HG02610 (cell line): ENCODE results near the gene DRICH1.
"Not testable (repeated sequence)": the region's sequence is repeated elsewhere in the genome, so short reads cannot be mapped to it uniquely, and the experiment has no call there.

Source experiments
- ATAC-seq: cut with Tn5 transposase; IDR thresholded peaks from one replicate; pipeline ENCODE4 v1.9.1; 2021; ENCODE audit warnings: mild to moderate bottlenecking, moderate library complexity; ENCODE audit not compliant: unreplicated experiment

Gene DRICH1

GRCh38 chr22:23651676-23652075 is 19.6 kb upstream of the DRICH1 start:
- ATAC-seq, result no peak

- ATAC-seq, result no peak
These were observed 17.0 kb upstream of the DRICH1 start for GRCh38 chr22:23649071-23649501.

- ATAC-seq, result not testable (repeated sequence)
These were observed 14.4 kb upstream of the DRICH1 start for GRCh38 chr22:23646526-23646925.

GRCh38 chr22:23640206-23640605 is 8.1 kb upstream of the DRICH1 start:
- not testable (repeated sequence) for ATAC-seq

- no peak for ATAC-seq
These were observed 7.5 kb upstream of the DRICH1 start for GRCh38 chr22:23639661-23640060.

- no peak for ATAC-seq
These were observed 6.5 kb upstream of the DRICH1 start for GRCh38 chr22:23638611-23639010.

- ATAC-seq, result not testable (repeated sequence)
These were observed 3.2 kb upstream of the DRICH1 start for GRCh38 chr22:23635291-23635690.

- not testable (repeated sequence) for ATAC-seq
These were observed 3.9 kb downstream of the DRICH1 start for GRCh38 chr22:23628056-23628743.

GRCh38 chr22:23627401-23628055 is 4.6 kb downstream of the DRICH1 start:
- ATAC-seq, result not testable (repeated sequence)

GRCh38 chr22:23626286-23626975 is 5.7 kb downstream of the DRICH1 start:
- no peak for ATAC-seq

GRCh38 chr22:23622634-23623033 is 9.5 kb downstream of the DRICH1 start:
- ATAC-seq, result no peak

GRCh38 chr22:23621916-23622315 is 10.2 kb downstream of the DRICH1 start:
- ATAC-seq, result not testable (repeated sequence)

GRCh38 chr22:23621082-23621780 is 10.9 kb downstream of the DRICH1 start:
- no peak for ATAC-seq

GRCh38 chr22:23613193-23613972 is 18.7 kb downstream of the DRICH1 start:
- ATAC-seq, result no peak

- ATAC-seq, result no peak
These were observed 21.9 kb downstream of the DRICH1 start for GRCh38 chr22:23609983-23610781.

GRCh38 chr22:23608583-23608982 is 23.5 kb downstream of the DRICH1 start:
- ATAC-seq, result no peak

GRCh38 chr22:23606204-23607131 is 25.7 kb downstream of the DRICH1 start:
- no peak for ATAC-seq

- ATAC-seq, result no peak
These were observed 27.0 kb downstream of the DRICH1 start for GRCh38 chr22:23604939-23605712.
